ENCODE data around the gene CTNNA2. TPM values are rescaled to one million over a fixed set of nuclear protein-coding genes. Genes with fewer than 3 reads are reported as not detected.

CTNNA2 gene
- total and polyA plus RNA-seq, 12 donors: 0.09 to 0.57 (median 0.15) TPM; not detected in 9

DNA sequence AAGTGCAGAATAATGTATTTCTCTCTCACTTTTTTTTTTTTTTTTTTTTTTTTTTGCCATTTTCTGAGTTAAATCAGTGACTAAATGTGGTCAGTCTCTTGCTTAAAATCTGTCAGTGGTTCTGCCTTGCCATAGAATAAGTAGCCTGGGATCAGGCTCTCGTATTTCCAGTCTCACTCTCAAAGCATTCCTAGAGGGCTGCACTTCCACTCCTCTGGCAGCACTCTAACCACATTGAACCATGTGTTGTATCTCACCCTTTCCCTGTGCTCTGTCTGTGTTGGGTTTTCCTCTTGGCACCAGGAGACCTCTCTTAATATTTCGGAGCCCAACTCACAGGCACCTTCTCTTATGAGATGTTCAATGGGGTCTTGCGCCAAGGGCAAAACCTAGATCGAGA is 304.4 kb downstream of the CTNNA2 start:
- peaks cover 0 to 8% (median 0%) of the 10 kb centered on the region in 11 donors for H3K9me3 ChIP-seq
- no peak for TF ChIP-seq CTCF (IDR thresholded peaks at IDR 0.05)
- H3K36me3 ChIP-seq: no peaks in the 10 kb centered on the region
- intact Hi-C loops (cut with DNase I): no loop called here
- H3K4me3 ChIP-seq: no peak overlapping the region
- no peak for DNase-seq
- H3K4me1 ChIP-seq: no peaks in the 10 kb centered on the region
- WGBS, 2 donors: 68% methylated on average over 4 of the region's 4 CpGs
- H3K27me3 ChIP-seq: no peaks in the 10 kb centered on the region
- no peak overlapping the region for H3K27ac ChIP-seq
- ATAC-seq: no peak

DNA sequence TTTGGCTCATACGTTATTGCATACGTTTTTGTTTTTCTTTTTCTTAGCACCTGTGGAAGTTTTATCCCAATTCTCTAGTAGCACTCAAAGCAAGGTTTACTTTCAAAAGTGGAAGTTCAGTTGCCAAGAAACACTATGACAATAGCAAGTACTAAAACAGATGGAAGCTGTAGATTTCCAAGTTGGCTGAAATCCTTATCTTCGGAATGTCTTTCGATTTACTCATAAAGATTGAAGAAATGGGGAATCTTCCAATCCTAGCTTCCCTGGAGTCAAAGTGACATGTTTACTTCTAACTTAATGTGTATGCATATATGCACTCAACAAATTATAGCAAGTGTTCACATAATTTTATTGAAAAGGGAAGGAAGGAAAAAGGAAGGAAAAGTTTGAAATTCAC is 307.4 kb downstream of the CTNNA2 start:
- no peaks in the 10 kb centered on the region for H3K9me3 ChIP-seq
- ATAC-seq (no peak), DNase-seq (no peak)
- H3K4me3 ChIP-seq: no peak overlapping the region
- intact Hi-C loops (cut with DNase I): no loop called here
- no peaks in the 10 kb centered on the region for H3K27me3 ChIP-seq
- 58 to 72% methylated on average over 4 of the region's 4 CpGs for WGBS, 2 donors
- no peak for TF ChIP-seq CTCF (IDR thresholded peaks at IDR 0.05)
- no peak overlapping the region for H3K27ac ChIP-seq
- no peaks in the 10 kb centered on the region for H3K4me1 ChIP-seq
- H3K36me3 ChIP-seq: no peaks in the 10 kb centered on the region

- Histone ChIP-seq H3K27ac (no peak overlapping the region), H3K27me3 (no peaks in the 10 kb centered on the region), H3K4me3 (no peak overlapping the region), H3K4me1 (no peaks in the 10 kb centered on the region), H3K9me3 (no peaks in the 10 kb centered on the region), H3K36me3 (no peaks in the 10 kb centered on the region)
- intact Hi-C loops (cut with DNase I): no loop called here
- ATAC-seq: no peak
- 60 to 68% methylated on average over 2 of the region's 2 CpGs for WGBS, 2 donors
- no peak for DNase-seq
- TF ChIP-seq CTCF (IDR thresholded peaks at IDR 0.05): no peak
Measured at GRCh38 chr2:79822136-79822535, 309.3 kb downstream of the CTNNA2 start.

- Histone ChIP-seq H3K27me3 (no peaks in the 10 kb centered on the region), H3K36me3 (no peaks in the 10 kb centered on the region), H3K9me3 (no peaks in the 10 kb centered on the region), H3K4me3 (no peak overlapping the region), H3K27ac (no peak overlapping the region), H3K4me1 (no peaks in the 10 kb centered on the region)
- intact Hi-C loops (cut with DNase I): no loop called here
- DNase-seq: no peak
- no peak for TF ChIP-seq CTCF (IDR thresholded peaks at IDR 0.05)
- 49 to 52% methylated on average over 6 of the region's 6 CpGs for WGBS, 2 donors
- no peak for ATAC-seq
Measured at GRCh38 chr2:79824086-79824786, 311.4 kb downstream of the CTNNA2 start.

Data from heart right ventricle (tissue), 16 donors.